Mesenchymal stem cell (in vitro differentiated cells and primary cell): ENCODE data around the gene BRD4.

Experiments
- DNase-seq: peaks from one replicate; pipeline ENCODE4 v3.0.0-alpha.2; 2013
- H2AFZ ChIP-seq: one replicate; pipeline ENCODE4 v1.6.1; 2013; ENCODE audit warnings: low read depth, mild to moderate bottlenecking, control low read depth, inconsistent platforms, low read length, moderate library complexity
- H2AK5ac ChIP-seq: 2 replicates; pipeline ENCODE4 v1.6.1; 2013; ENCODE audit warnings: low read length, moderate library complexity, mild to moderate bottlenecking, inconsistent platforms; ENCODE audit not compliant: severe bottlenecking
- H2BK120ac ChIP-seq: one replicate; pipeline ENCODE4 v1.6.1; 2013; ENCODE audit warnings: low read depth, mild to moderate bottlenecking, inconsistent platforms, low read length, moderate library complexity
- H2BK12ac ChIP-seq, 2 experiments: one replicate each; pipeline ENCODE4 v1.6.1; 2013; ENCODE audit warnings: inconsistent platforms in 2 of 2, low read length in 2 of 2, mild to moderate bottlenecking in 2 of 2, moderate library complexity in 2 of 2, control low read depth in 1 of 2
- H2BK15ac ChIP-seq: one replicate; pipeline ENCODE4 v1.6.1; 2013; ENCODE audit warnings: mild to moderate bottlenecking, low read depth, inconsistent platforms; ENCODE audit not compliant: poor library complexity, severe bottlenecking
- H2BK5ac ChIP-seq: 2 replicates; pipeline ENCODE4 v1.6.1; 2013; ENCODE audit warnings: low read depth, mild to moderate bottlenecking, low read length, control low read depth, inconsistent platforms; ENCODE audit not compliant: poor library complexity, severe bottlenecking
- H3K14ac ChIP-seq, 2 experiments: one replicate each; pipeline ENCODE4 v1.6.1; 2013; ENCODE audit warnings: inconsistent platforms in 2 of 2, low read length in 2 of 2, control low read depth in 1 of 2, mild to moderate bottlenecking in 1 of 2, moderate library complexity in 1 of 2
- H3K18ac ChIP-seq, 2 experiments: one replicate each; pipeline ENCODE4 v1.6.1; 2013; ENCODE audit warnings: inconsistent platforms in 2 of 2, low read length in 2 of 2, control low read depth in 1 of 2, low read depth in 1 of 2, mild to moderate bottlenecking in 1 of 2
- H3K23ac ChIP-seq, 2 experiments: one replicate each; pipeline ENCODE4 v1.6.1; 2013; ENCODE audit warnings: inconsistent platforms in 2 of 2, low read length in 2 of 2, mild to moderate bottlenecking in 2 of 2, moderate library complexity in 2 of 2, control low read depth in 1 of 2
- H3K27ac ChIP-seq: 2 replicates; pipeline ENCODE4 v1.5.1; 2013; ENCODE audit warnings: mild to moderate bottlenecking, moderate library complexity, low read length, control low read depth, inconsistent platforms; ENCODE audit not compliant: poor library complexity, severe bottlenecking
- H3K27me3 ChIP-seq, 2 experiments: 2 replicates each; pipeline versions ENCODE4 v1.6.1 to v1.7.0; 2013; ENCODE audit warnings: low read length in 2 of 2, mild to moderate bottlenecking in 2 of 2, moderate library complexity in 2 of 2, control low read depth in 1 of 2, inconsistent platforms in 1 of 2; ENCODE audit not compliant: control insufficient read depth in 1 of 2, insufficient read depth in 1 of 2
- H3K36me3 ChIP-seq, 2 experiments: 2 replicates each; pipeline versions ENCODE4 v1.6.1 to v1.7.0; 2013; ENCODE audit warnings: low read length in 2 of 2, control low read depth in 1 of 2, inconsistent platforms in 1 of 2, low read depth in 1 of 2, mild to moderate bottlenecking in 1 of 2; ENCODE audit not compliant: insufficient read depth in 2 of 2, control insufficient read depth in 1 of 2
- H3K4ac ChIP-seq, 2 experiments: one replicate each; pipeline ENCODE4 v1.6.1; 2013; ENCODE audit warnings: inconsistent platforms in 2 of 2, low read length in 2 of 2, mild to moderate bottlenecking in 2 of 2, moderate library complexity in 2 of 2, control low read depth in 1 of 2, low read depth in 1 of 2
- H3K4me1 ChIP-seq: 2 replicates; pipeline ENCODE4 v1.6.1; 2013; ENCODE audit warnings: low read depth, low read length, control low read depth; ENCODE audit not compliant: control insufficient read depth, insufficient read depth
- H3K4me2 ChIP-seq: 2 replicates; pipeline ENCODE4 v1.6.1; 2013; ENCODE audit warnings: low read length, mild to moderate bottlenecking, inconsistent platforms; ENCODE audit not compliant: poor library complexity, severe bottlenecking
- H3K4me3 ChIP-seq, 2 experiments: 2 replicates each; pipeline versions ENCODE4 v1.5.1 to v1.7.0; 2013; ENCODE audit warnings: low read length in 2 of 2, mild to moderate bottlenecking in 2 of 2, control low read depth in 1 of 2, low read depth in 1 of 2; ENCODE audit not compliant: insufficient read depth in 1 of 2
- H3K79me1 ChIP-seq: replicated peaks from 2 replicates; pipeline ENCODE4 v1.6.1; 2013; ENCODE audit warnings: mild to moderate bottlenecking, control low read depth, low read length, inconsistent platforms; ENCODE audit not compliant: poor library complexity, severe bottlenecking
- H3K9ac ChIP-seq: 2 replicates; pipeline ENCODE4 v1.7.0; 2013; ENCODE audit warnings: mild to moderate bottlenecking, low read length, moderate library complexity
- H3K9me3 ChIP-seq: 2 replicates; pipeline ENCODE4 v1.7.0; 2013; ENCODE audit warnings: mild to moderate bottlenecking, low read length; ENCODE audit not compliant: control insufficient read depth
- H4K8ac ChIP-seq: one replicate; pipeline ENCODE4 v1.6.1; 2013; ENCODE audit warnings: inconsistent platforms, mild to moderate bottlenecking, low read length, moderate library complexity
- H4K91ac ChIP-seq: one replicate; pipeline ENCODE4 v1.6.1; 2013; ENCODE audit warnings: mild to moderate bottlenecking, low read length, inconsistent platforms
- WGBS: methylation state at CpG from one replicate; pipeline ENCODE4 v1.1.7; 2013; ENCODE audit warnings: mixed read lengths; 5-methylcytosine and 5-hydroxymethylcytosine counted together

Gene BRD4

DNA sequence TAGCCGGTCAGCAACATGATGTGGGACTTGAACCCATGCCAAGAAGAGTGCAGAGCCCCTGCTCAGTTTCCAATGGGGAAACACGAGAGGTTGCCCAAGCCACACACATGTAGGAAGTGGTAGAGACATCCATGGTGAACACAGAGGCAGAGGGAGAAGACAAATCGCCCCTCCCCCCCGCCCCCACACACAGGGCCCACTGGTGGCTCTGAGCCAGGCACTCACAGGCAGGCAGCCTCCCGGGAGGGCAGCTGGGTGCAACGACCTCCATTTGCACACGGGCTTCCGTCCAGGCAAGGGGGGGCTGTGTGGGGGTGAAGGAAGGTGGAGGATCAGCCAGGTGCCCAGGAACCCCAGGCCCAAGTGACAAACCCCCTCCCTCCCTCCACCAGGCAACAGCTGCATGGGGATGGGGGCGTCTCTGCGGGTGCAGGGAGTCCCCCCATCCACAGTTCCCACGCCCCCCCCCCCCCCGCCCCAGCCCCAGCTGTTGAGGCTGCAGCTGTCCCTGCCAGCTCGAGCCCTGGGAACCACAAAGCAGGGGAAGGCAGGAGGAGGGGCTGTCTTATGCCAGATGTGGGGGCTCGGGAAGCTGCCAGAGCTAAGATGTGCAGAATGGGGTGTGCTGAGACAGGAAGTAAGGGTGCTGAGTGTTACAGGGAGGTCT, 134.9 kb downstream of the BRD4 start:
- Histone ChIP-seq H3K9ac (no peak overlapping the region), H3K4me2 (no peak overlapping the region), H2BK12ac (no peak overlapping the region), H3K9me3 (no peaks in the 10 kb centered on the region), H2BK5ac (no peak overlapping the region), H3K27ac (no peak overlapping the region), H3K36me3 (peaks cover 0 to 8% of the 10 kb centered on the region in 2 experiments), H4K8ac (no peak overlapping the region), H3K14ac (no peak overlapping the region), H4K91ac (peak overlapping the region; percentile 45), H2BK120ac (no peak overlapping the region), H3K4me1 (peaks cover 32% of the 10 kb centered on the region), H2BK15ac (no peak overlapping the region), H3K4ac (no peak overlapping the region), H2AK5ac (no peak overlapping the region), H2AFZ (no peak overlapping the region), H3K23ac (no peak overlapping the region), H3K18ac (no peak overlapping the region), H3K4me3 (no peak overlapping the region), H3K27me3 (peaks cover 3 to 35% of the 10 kb centered on the region in 2 experiments), H3K79me1 (no peaks in the 10 kb centered on the region)
- DNase-seq: no peak
- WGBS: 77% methylated on average over 3 of the region's 14 CpGs

DNA sequence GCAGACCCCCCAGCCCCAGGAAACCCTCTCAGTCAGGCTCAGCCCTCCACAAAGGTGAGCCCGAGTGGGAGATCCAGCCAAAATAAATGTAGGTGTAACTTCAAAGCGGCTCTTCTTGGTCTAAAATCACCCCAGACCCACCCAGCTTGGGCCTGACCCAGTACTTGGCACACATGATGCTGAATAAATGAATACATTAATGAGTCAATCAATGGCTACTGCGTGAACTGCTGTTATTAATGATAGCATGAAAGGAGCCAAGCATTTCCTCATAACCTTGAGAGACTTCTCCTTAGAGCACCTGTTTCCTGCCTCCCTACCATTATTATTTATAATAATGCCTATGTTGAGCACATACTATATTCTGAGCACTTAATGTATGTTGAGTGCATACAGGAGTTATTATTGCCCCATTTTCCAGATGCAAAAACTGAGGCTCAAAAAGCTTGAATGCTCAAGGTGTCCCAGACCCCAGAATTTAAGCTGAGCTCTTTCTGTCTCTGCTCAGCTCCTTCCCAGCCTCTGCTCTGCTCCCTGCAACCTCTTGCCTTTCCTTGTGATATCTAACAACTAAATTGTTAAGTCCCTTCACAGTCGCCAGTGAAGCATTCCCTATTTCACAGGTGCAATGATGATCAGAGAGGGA, 135.9 kb downstream of the BRD4 start:
- peaks cover 5 to 14% of the 10 kb centered on the region in 2 experiments for H3K36me3 ChIP-seq
- H3K4me1 ChIP-seq: peaks cover 32% of the 10 kb centered on the region
- H3K4ac ChIP-seq: no peak overlapping the region
- no peak overlapping the region for H3K14ac ChIP-seq
- no peak overlapping the region for H2BK15ac ChIP-seq
- no peak overlapping the region for H2BK5ac ChIP-seq
- no peak overlapping the region for H3K23ac ChIP-seq
- H2AFZ ChIP-seq: no peak overlapping the region
- no peak overlapping the region for H2BK12ac ChIP-seq
- H4K91ac ChIP-seq: no peak overlapping the region
- H2AK5ac ChIP-seq: no peak overlapping the region
- no peaks in the 10 kb centered on the region for H3K9me3 ChIP-seq
- peak overlapping the region; percentile 85 for H3K4me2 ChIP-seq
- H4K8ac ChIP-seq: no peak overlapping the region
- no peak overlapping the region for H3K27ac ChIP-seq
- WGBS: 54% methylated on average over 2 of the region's 4 CpGs
- no peak overlapping the region for H3K18ac ChIP-seq
- no peak overlapping the region for H2BK120ac ChIP-seq
- H3K9ac ChIP-seq: no peak overlapping the region
- peaks cover 3 to 35% of the 10 kb centered on the region in 2 experiments for H3K27me3 ChIP-seq
- no peak for DNase-seq
- H3K4me3 ChIP-seq: no peak overlapping the region
- H3K79me1 ChIP-seq: no peaks in the 10 kb centered on the region

DNA sequence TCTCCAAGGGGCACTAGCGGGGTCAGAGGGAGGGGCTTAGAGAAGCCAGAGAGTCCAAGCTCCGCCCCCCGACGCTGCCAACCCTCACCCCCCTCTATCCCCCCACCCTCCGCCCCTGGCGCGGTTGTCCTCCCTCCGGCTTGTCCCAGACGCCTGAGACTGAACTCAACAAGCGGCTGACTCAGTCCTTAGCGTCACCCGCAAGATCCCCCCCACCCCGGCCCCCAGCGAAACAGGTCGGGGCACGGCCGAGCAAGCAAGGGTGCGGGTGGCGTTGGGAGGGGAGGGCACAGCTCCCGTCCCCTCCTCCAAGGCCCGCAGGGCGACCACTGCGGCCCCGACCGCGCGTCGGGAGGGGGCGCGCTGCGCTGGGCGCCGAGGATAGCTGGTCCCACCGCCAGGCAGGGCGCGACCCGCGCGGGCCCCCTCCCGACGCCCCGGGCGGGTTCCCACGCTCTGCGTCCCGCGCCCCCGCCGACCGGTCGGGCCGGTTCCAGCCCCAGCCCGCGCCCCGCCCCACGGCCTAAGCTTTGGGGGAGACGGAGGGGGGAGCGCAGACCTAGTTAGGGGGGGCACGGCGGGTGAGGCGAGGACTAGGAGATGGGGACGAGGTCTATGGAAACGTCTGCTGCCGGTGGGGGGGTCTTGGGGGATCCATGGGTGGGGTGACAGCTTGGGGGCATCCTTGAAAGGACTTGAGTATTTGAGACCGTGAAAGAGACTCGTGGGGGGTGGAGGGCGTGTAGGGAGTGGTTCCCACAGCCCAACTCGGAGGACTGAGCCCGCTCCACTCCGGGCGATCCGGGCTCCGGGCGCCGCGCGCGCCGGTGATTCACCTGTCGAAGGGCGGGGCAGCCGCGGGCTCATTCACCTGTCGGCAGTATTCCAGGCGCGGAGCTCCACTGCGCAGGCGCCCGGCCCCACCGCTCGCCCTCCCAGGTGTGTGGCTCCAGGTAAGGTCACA, 136.7 kb downstream of the BRD4 start:
- H4K8ac ChIP-seq: peak overlapping the region; percentile 22
- peak overlapping the region; percentile 44 to 53 for H3K4me3 ChIP-seq
- no peak overlapping the region for H2BK12ac ChIP-seq
- H2AFZ ChIP-seq: no peak overlapping the region
- peak overlapping the region; percentile 57 for H3K9ac ChIP-seq
- no peak overlapping the region for H3K4ac ChIP-seq
- peaks cover 9 to 17% of the 10 kb centered on the region in 2 experiments for H3K36me3 ChIP-seq
- H3K14ac ChIP-seq: no peak overlapping the region
- H3K79me1 ChIP-seq: no peaks in the 10 kb centered on the region
- no peak overlapping the region for H2BK120ac ChIP-seq
- H3K4me1 ChIP-seq: peaks cover 32% of the 10 kb centered on the region
- peak overlapping the region; percentile 85 for H3K4me2 ChIP-seq
- no peak overlapping the region for H2BK5ac ChIP-seq
- H3K27me3 ChIP-seq: peaks cover 3 to 30% of the 10 kb centered on the region in 2 experiments
- peak overlapping the region in 1 of 2 experiments; percentile 61 for H3K18ac ChIP-seq
- 14% methylated on average over 71 of the region's 91 CpGs for whole genome bisulfite sequencing
- no peaks in the 10 kb centered on the region for H3K9me3 ChIP-seq
- H2AK5ac ChIP-seq: no peak overlapping the region
- H3K23ac ChIP-seq: no peak overlapping the region
- peak; percentile 76 for DNase-seq
- H3K27ac ChIP-seq: no peak overlapping the region
- no peak overlapping the region for H4K91ac ChIP-seq
- H2BK15ac ChIP-seq: peak overlapping the region; percentile 78
